Activated CD4-positive, alpha-beta T cell treated with anti-CD3 and anti-CD28 coated beads, Interleukin-2, amount 10 ng/mL, durations not matched to agents 7 days and 5 days (primary cell): Measurements from ENCODE around the gene CILP. TPM values are rescaled to one million over a fixed set of nuclear protein-coding genes. Genes with fewer than 3 reads are reported as not detected.
"Not testable (repeated sequence)": the region's sequence is repeated elsewhere in the genome, so short reads cannot be mapped to it uniquely, and the experiment has no call there.

Source experiments
- CTCF ChIA-PET: fragments of 350-600 bp; sonication (Branson Sonifier 250); formaldehyde crosslinking; loops from one replicate; lab custom pipeline; 2021; ENCODE audit warnings: antibody characterized with exemption; lab: Charles Lee
- POLR2A ChIA-PET: fragments of 350-600 bp; sonication (Branson Sonifier 250); formaldehyde crosslinking; loops from one replicate; lab custom pipeline; 2021; ENCODE audit warnings: antibody characterized with exemption; lab: Charles Lee
- DNase-seq: peaks from one replicate; pipeline ENCODE4 v3.0.0-alpha.2; 2020
- H3K27ac Mint-ChIP-seq: one replicate; pipeline ENCODE4 v1.8.0; 2021; ENCODE audit warnings: mild to moderate bottlenecking, moderate library complexity, mixed read lengths
- H3K27me3 Mint-ChIP-seq: one replicate; pipeline ENCODE4 v1.8.0; 2021; ENCODE audit warnings: mixed read lengths
- H3K36me3 Mint-ChIP-seq: one replicate; pipeline ENCODE4 v1.8.0; 2021; ENCODE audit warnings: low read depth, mixed read lengths
- H3K4me1 Mint-ChIP-seq: one replicate; pipeline ENCODE4 v1.8.0; 2021; ENCODE audit warnings: mixed read lengths
- H3K4me3 Mint-ChIP-seq: one replicate; pipeline ENCODE4 v1.8.0; 2021; ENCODE audit warnings: mild to moderate bottlenecking, moderate library complexity, mixed read lengths
- H3K9me3 Mint-ChIP-seq: one replicate; pipeline ENCODE4 v1.8.0; 2021; ENCODE audit warnings: mixed read lengths
- total RNA-seq, 2 experiments: library from RNA; stranded (reverse); gene quantifications; one replicate each; pipeline ENCODE4 v1.2.3, GENCODE V29; 2021

The CILP gene
- total RNA-seq, 2 experiments from 2014 or later: 0.04 to 0.12 TPM

GRCh38 chr15:65181582-65182353, 29.5 kb downstream of the CILP start:
- not testable (repeated sequence) for H3K27me3 Mint-ChIP-seq, DNase-seq, H3K27ac Mint-ChIP-seq, H3K9me3 Mint-ChIP-seq, H3K4me3 Mint-ChIP-seq
- CTCF ChIA-PET: interaction anchor here (0.8 kb wide), 1 partner anchor 56 kb away, joined by 3 read pairs; no protein-coding TSS in a partner anchor
- peaks cover 24% of the 10 kb centered on the region for H3K36me3 Mint-ChIP-seq
- POLR2A ChIA-PET: interaction anchor here (0.6 kb wide), 1 partner anchor 99 kb away, joined by 3 read pairs; no protein-coding TSS in a partner anchor
- peaks cover 26% of the 10 kb centered on the region for H3K4me1 Mint-ChIP-seq

GRCh38 chr15:65180167-65180566, 31.1 kb downstream of the CILP start:
- Mint-ChIP-seq H3K4me1 (peaks cover 24% of the 10 kb centered on the region), H3K27me3 (no peaks in the 10 kb centered on the region), H3K4me3 (no peak overlapping the region), H3K36me3 (peaks cover 29% of the 10 kb centered on the region), H3K9me3 (no peaks in the 10 kb centered on the region), H3K27ac (no peak overlapping the region)
- no peak for DNase-seq
- CTCF ChIA-PET: interaction anchor here (0.6 kb wide), 1 partner anchor 150 kb away, joined by 3 read pairs; no protein-coding TSS in a partner anchor
- POLR2A ChIA-PET: no interaction called here

GRCh38 chr15:65177901-65178300, 33.4 kb downstream of the CILP start:
- CTCF ChIA-PET: interaction anchor here (0.6 to 1.1 kb wide), 2 partner anchors 30 to 65 kb away, joined by 3 to 4 read pairs; no protein-coding TSS in a partner anchor
- Mint-ChIP-seq H3K4me1 (peaks cover 17% of the 10 kb centered on the region), H3K9me3 (no peaks in the 10 kb centered on the region)

GRCh38 chr15:65176056-65176455, 35.2 kb downstream of the CILP start:
- Mint-ChIP-seq H3K9me3 (no peaks in the 10 kb centered on the region), H3K4me1 (peaks cover 9% of the 10 kb centered on the region), H3K4me3 (no peak overlapping the region), H3K27me3 (no peaks in the 10 kb centered on the region), H3K36me3 (peaks cover 29% of the 10 kb centered on the region), H3K27ac (no peak overlapping the region)
- no peak for DNase-seq
- ChIA-PET CTCF (no interaction called here), POLR2A (no interaction called here)

More at GRCh38 chr15:65177901-65178300, 33.4 kb downstream of the CILP start:
- DNase-seq: no peak
- Mint-ChIP-seq H3K36me3 (peaks cover 29% of the 10 kb centered on the region), H3K27me3 (no peaks in the 10 kb centered on the region), H3K27ac (no peak overlapping the region), H3K4me3 (no peak overlapping the region)
- POLR2A ChIA-PET: no interaction called here

GRCh38 chr15:65175511-65175910, 35.8 kb downstream of the CILP start:
- Mint-ChIP-seq H3K27ac (no peak overlapping the region), H3K4me3 (no peak overlapping the region), H3K9me3 (no peaks in the 10 kb centered on the region), H3K27me3 (no peaks in the 10 kb centered on the region), H3K4me1 (peaks cover 9% of the 10 kb centered on the region), H3K36me3 (peaks cover 28% of the 10 kb centered on the region)
- DNase-seq: no peak
- ChIA-PET POLR2A (no interaction called here), CTCF (no interaction called here)

GRCh38 chr15:65174509-65174908, 36.8 kb downstream of the CILP start:
- Mint-ChIP-seq H3K27me3 (no peaks in the 10 kb centered on the region), H3K9me3 (no peaks in the 10 kb centered on the region), H3K4me3 (no peak overlapping the region), H3K4me1 (peaks cover 5% of the 10 kb centered on the region), H3K36me3 (peaks cover 26% of the 10 kb centered on the region), H3K27ac (no peak overlapping the region)
- POLR2A ChIA-PET: no interaction called here
- CTCF ChIA-PET: no interaction called here
- no peak for DNase-seq

- Mint-ChIP-seq H3K36me3 (peaks cover 20% of the 10 kb centered on the region), H3K27ac (no peak overlapping the region), H3K4me3 (no peak overlapping the region), H3K27me3 (no peaks in the 10 kb centered on the region), H3K4me1 (peaks cover 5% of the 10 kb centered on the region), H3K9me3 (no peaks in the 10 kb centered on the region)
- POLR2A ChIA-PET: no interaction called here
- CTCF ChIA-PET: no interaction called here
- no peak for DNase-seq
These were observed 38.7 kb downstream of the CILP start for GRCh38 chr15:65172531-65172930.

DNA sequence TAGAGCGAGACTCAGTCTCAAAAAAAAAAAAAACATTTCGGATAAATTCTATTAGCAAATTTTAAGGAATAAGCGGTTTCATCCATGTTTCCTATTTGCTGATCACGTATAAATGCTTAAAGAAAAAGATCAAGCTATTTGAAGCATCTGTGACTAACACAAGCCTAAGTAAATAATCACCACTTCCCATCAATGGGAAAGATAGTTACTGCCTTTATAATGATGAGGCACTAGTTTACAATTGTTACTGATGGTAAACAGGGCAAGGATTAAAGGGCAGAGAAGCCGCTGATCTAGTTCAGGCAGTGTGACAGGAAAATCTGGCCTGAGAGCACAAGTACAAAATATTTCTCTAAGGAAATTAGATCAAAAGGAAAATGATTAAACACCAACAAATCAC, 39.8 kb downstream of the CILP start:
- H3K36me3 Mint-ChIP-seq: peaks cover 23% of the 10 kb centered on the region
- peaks cover 5% of the 10 kb centered on the region for H3K4me1 Mint-ChIP-seq
- POLR2A ChIA-PET: no interaction called here
- CTCF ChIA-PET: interaction anchor here (0.7 kb wide), 2 partner anchors 66 to 1221 kb away, joined by 4 read pairs; no protein-coding TSS in a partner anchor
- H3K9me3 Mint-ChIP-seq: no peaks in the 10 kb centered on the region
- DNase-seq: no peak
- H3K27me3 Mint-ChIP-seq: no peaks in the 10 kb centered on the region
- no peak overlapping the region for H3K27ac Mint-ChIP-seq
- no peak overlapping the region for H3K4me3 Mint-ChIP-seq

DNA sequence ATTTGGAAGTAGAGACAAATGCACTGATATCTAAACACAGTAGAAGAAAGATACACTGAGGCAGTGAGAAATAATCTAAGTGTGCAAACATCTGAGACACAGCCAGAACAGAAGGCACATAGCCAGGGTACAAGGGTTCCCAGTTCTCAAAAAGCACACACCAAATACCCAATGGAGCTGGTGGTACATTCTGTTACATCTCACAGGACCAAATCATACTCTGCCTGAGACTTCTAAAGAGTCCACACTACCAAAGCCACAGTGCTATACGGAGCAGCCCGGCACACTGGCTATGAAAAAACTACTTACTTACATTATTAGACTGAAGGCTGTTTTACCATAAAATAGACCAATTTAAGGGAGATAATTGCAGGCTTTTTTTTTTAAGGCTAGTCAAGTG, 45.4 kb downstream of the CILP start:
- ChIA-PET POLR2A (no interaction called here), CTCF (no interaction called here)

GRCh38 chr15:65164139-65164538, 47.1 kb downstream of the CILP start:
- Mint-ChIP-seq H3K27me3 (no peaks in the 10 kb centered on the region), H3K27ac (no peak overlapping the region), H3K4me3 (no peak overlapping the region), H3K4me1 (peaks cover 2% of the 10 kb centered on the region), H3K36me3 (peaks cover 11% of the 10 kb centered on the region), H3K9me3 (no peaks in the 10 kb centered on the region)
- no peak for DNase-seq
- POLR2A ChIA-PET: interaction anchor here (0.6 kb wide), 1 partner anchor 107 kb away, joined by 4 read pairs; no protein-coding TSS in a partner anchor
- CTCF ChIA-PET: no interaction called here

More for the DNA sequence above, 45.4 kb downstream of the CILP start:
- DNase-seq: no peak
- no peaks in the 10 kb centered on the region for H3K9me3 Mint-ChIP-seq
- H3K4me1 Mint-ChIP-seq: peaks cover 2% of the 10 kb centered on the region
- H3K27me3 Mint-ChIP-seq: no peaks in the 10 kb centered on the region
- no peak overlapping the region for H3K27ac Mint-ChIP-seq
- H3K36me3 Mint-ChIP-seq: peaks cover 11% of the 10 kb centered on the region
- H3K4me3 Mint-ChIP-seq: no peak overlapping the region

- Mint-ChIP-seq H3K36me3 (peaks cover 11% of the 10 kb centered on the region), H3K27me3 (no peaks in the 10 kb centered on the region), H3K4me1 (peaks cover 2% of the 10 kb centered on the region), H3K27ac (no peak overlapping the region), H3K4me3 (no peak overlapping the region), H3K9me3 (no peaks in the 10 kb centered on the region)
- no peak for DNase-seq
- POLR2A ChIA-PET: no interaction called here
- CTCF ChIA-PET: interaction anchor here (0.9 kb wide), 1 partner anchor 18 kb away, joined by 4 read pairs; no protein-coding TSS in a partner anchor
These were observed 48.2 kb downstream of the CILP start for GRCh38 chr15:65163041-65163440.

DNA sequence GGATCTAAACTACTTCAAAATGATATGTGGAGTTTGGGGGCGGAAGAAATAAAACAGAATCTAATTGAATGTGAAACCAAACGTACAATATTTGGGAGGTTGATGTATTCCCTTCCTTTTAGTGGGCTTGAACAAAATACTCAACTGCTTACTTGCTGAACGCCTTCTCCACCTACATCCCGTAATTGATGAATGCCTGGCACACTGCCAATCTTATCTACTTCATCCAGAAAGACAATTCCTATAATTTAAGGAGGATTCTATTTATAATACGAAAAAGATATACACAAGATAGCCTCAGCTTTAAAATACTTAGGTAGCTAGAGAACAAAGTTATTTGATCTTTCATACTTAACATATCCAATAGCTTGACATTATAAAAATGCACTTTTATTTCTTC, 54.6 kb downstream of the CILP start:
- peaks cover 33% of the 10 kb centered on the region for H3K36me3 Mint-ChIP-seq
- DNase-seq: no peak
- POLR2A ChIA-PET: no interaction called here
- CTCF ChIA-PET: interaction anchor here (1.0 kb wide), 1 partner anchor 141 kb away, joined by 3 read pairs; no protein-coding TSS in a partner anchor
- no peaks in the 10 kb centered on the region for H3K4me1 Mint-ChIP-seq
- no peak overlapping the region for H3K27ac Mint-ChIP-seq
- H3K4me3 Mint-ChIP-seq: no peak overlapping the region
- no peaks in the 10 kb centered on the region for H3K27me3 Mint-ChIP-seq
- H3K9me3 Mint-ChIP-seq: no peaks in the 10 kb centered on the region

DNA sequence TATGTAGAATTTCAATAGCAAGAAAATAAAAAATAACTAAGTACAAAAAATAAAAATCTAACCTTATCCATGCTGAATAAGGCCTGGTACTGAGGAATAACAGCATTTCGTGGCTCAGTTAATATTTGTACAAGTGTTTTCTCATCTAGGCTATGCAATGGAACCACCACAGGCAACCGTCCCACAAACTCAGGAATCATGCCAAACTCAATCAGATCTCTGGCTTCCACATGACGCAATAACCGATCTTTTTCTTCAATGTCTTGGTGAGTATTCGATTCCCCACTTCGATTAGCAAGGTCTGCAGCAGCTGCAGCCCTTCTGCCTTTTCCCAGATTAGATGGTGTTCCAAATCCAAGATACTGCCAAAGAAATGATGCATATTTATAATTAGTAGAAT, 56.6 kb downstream of the CILP start:
- H3K27ac Mint-ChIP-seq: no peak overlapping the region
- H3K9me3 Mint-ChIP-seq: no peaks in the 10 kb centered on the region
- no peak for DNase-seq
- no peaks in the 10 kb centered on the region for H3K27me3 Mint-ChIP-seq
- H3K4me3 Mint-ChIP-seq: no peak overlapping the region
- no peaks in the 10 kb centered on the region for H3K4me1 Mint-ChIP-seq
- ChIA-PET POLR2A (no interaction called here), CTCF (no interaction called here)
- peaks cover 36% of the 10 kb centered on the region for H3K36me3 Mint-ChIP-seq
